ENCODE results near the gene BBS10. TPM values are rescaled to one million over a fixed set of nuclear protein-coding genes. Genes with fewer than 3 reads are reported as not detected.

The BBS10 gene
- total RNA-seq, 2 experiments from 2014 or later, result 4.5 to 5.1 TPM

Other genes with a start within 250 kb of the BBS10 start
- 100 to 1,000 TPM; 119 to 130 TPM for gene OSBPL8, start 211.4 kb upstream of the BBS10 start, total RNA-seq

Data from activated CD4-positive, alpha-beta T cell treated with anti-CD3 and anti-CD28 coated beads, Interleukin-2, amount 10 ng/mL, durations not matched to agents 7 days and 5 days (primary cell).